Brain microvascular endothelial cell (primary cell): Measurements from ENCODE around the gene MAGED4B.
"Not testable (repeated sequence)": the region's sequence is repeated elsewhere in the genome, so short reads cannot be mapped to it uniquely, and the experiment has no call there.

Source experiments
- DNase-seq: peaks from one replicate; pipeline ENCODE4 v3.0.0-alpha.2; 2020
- H3K27ac ChIP-seq: fragments of 250-450 bp; sonication (Bioruptor Pico); 2 replicates; pipeline ENCODE4 v1.5.1; 2020; ENCODE audit warnings: mild to moderate bottlenecking, moderate library complexity
- H3K27me3 ChIP-seq: fragments of 250-450 bp; sonication (Bioruptor Pico); replicated peaks from 2 replicates; pipeline ENCODE4 v1.5.1; 2020; ENCODE audit warnings: mild to moderate bottlenecking
- H3K36me3 ChIP-seq: fragments of 250-450 bp; sonication (Bioruptor Pico); replicated peaks from 2 replicates; pipeline ENCODE4 v1.5.1; 2020; ENCODE audit warnings: mild to moderate bottlenecking
- H3K4me3 ChIP-seq: 2 replicates; pipeline ENCODE4 v1.5.1; 2011; ENCODE audit warnings: low read depth, mild to moderate bottlenecking, control low read depth, low read length, moderate library complexity
- in situ Hi-C: cut with HindIII; loops from 2 replicates; pipeline ENCODE4 v1.10.0; 2017; ENCODE audit warnings: low sequenced_read_pairs, low pct_ligation_motif_present
- TF ChIP-seq, protein P1 (sequence below): IDR thresholded peaks from 2 replicates; pipeline ENCODE4 v1.5.1; 2011; ENCODE audit warnings: low read depth, mild to moderate bottlenecking, moderate library complexity, low read length, control low read depth, inconsistent platforms; ENCODE audit errors: missing control alignments

Gene MAGED4B, protein sequence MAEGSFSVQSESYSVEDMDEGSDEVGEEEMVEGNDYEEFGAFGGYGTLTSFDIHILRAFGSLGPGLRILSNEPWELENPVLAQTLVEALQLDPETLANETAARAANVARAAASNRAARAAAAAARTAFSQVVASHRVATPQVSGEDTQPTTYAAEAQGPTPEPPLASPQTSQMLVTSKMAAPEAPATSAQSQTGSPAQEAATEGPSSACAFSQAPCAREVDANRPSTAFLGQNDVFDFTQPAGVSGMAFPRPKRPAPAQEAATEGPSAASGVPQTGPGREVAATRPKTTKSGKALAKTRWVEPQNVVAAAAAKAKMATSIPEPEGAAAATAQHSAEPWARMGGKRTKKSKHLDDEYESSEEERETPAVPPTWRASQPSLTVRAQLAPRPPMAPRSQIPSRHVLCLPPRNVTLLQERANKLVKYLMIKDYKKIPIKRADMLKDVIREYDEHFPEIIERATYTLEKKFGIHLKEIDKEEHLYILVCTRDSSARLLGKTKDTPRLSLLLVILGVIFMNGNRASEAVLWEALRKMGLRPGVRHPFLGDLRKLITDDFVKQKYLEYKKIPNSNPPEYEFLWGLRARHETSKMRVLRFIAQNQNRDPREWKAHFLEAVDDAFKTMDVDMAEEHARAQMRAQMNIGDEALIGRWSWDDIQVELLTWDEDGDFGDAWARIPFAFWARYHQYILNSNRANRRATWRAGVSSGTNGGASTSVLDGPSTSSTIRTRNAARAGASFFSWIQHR

GRCh38 chrX:52068666-52069640 is at the start of gene MAGED4B:
Gene MAGED4B, minus strand, starts transcription at chrX:52069183. Its CDS starts 1,011 bp downstream, at chrX:52068172.
- H3K27ac ChIP-seq, H3K36me3 ChIP-seq, in situ Hi-C loops, H3K27me3 ChIP-seq, DNase-seq, H3K4me3 ChIP-seq: not testable (repeated sequence)

DNA sequence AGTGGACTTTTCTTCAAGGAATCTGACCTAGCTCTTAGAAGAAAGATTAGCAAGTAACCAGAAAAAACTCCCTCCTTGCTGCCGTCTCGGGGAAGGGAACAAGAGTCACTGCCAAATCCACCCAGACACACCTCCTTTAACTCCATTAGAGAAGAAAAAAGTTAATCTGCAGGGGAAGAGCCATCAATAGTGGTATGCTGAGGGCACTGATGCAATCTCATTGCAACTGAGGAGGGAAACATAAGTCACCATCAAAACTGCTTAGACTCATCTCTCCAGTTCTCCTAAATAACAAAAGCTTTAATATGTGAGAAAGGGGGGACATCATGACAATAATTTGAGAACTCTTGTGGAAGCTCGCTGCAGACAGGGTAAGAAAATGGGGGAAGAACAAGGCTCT is 49.3 kb upstream of the MAGED4B start:
- in situ Hi-C loops = no loop called here
- H3K27ac ChIP-seq = no peak overlapping the region
- DNase-seq = no peak
- no peak overlapping the region for H3K4me3 ChIP-seq
- no peaks in the 10 kb centered on the region for H3K36me3 ChIP-seq
- H3K27me3 ChIP-seq = no peaks in the 10 kb centered on the region
- TF ChIP-seq, protein P1, sequence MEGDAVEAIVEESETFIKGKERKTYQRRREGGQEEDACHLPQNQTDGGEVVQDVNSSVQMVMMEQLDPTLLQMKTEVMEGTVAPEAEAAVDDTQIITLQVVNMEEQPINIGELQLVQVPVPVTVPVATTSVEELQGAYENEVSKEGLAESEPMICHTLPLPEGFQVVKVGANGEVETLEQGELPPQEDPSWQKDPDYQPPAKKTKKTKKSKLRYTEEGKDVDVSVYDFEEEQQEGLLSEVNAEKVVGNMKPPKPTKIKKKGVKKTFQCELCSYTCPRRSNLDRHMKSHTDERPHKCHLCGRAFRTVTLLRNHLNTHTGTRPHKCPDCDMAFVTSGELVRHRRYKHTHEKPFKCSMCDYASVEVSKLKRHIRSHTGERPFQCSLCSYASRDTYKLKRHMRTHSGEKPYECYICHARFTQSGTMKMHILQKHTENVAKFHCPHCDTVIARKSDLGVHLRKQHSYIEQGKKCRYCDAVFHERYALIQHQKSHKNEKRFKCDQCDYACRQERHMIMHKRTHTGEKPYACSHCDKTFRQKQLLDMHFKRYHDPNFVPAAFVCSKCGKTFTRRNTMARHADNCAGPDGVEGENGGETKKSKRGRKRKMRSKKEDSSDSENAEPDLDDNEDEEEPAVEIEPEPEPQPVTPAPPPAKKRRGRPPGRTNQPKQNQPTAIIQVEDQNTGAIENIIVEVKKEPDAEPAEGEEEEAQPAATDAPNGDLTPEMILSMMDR = no peak

GRCh38 chrX:52082578-52082977 is 13.6 kb upstream of the MAGED4B start:
- DNase-seq = peak; percentile 1
- in situ Hi-C loops = no loop called here
- no peak overlapping the region for H3K27ac ChIP-seq
- no peak overlapping the region for H3K4me3 ChIP-seq
- no peaks in the 10 kb centered on the region for H3K27me3 ChIP-seq
- TF ChIP-seq, protein P1 = no peak
- H3K36me3 ChIP-seq = no peaks in the 10 kb centered on the region

DNA sequence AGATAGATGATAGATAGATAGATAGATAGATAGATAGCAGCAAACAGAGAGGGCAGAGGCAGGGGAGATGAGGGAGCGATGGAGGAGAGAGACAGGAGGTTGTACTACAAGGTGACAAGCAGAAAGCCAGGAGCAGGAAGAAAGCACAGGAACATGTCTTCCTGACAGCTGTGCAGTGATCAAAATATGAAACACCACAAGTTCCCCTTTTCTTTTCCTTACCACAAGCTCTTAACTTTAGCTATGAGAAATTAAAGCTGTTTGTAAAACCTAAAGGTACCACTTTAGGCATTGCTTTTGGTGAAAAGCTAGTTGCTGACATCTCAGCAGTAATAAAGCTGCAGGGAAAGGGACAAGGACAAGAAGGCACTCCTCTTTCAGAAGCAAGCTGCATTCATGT is 9.1 kb upstream of the MAGED4B start:
- no peak for DNase-seq
- H3K27ac ChIP-seq = no peak overlapping the region
- TF ChIP-seq, protein P1 = no peak
- in situ Hi-C loops = no loop called here
- H3K27me3 ChIP-seq = no peaks in the 10 kb centered on the region
- H3K4me3 ChIP-seq = no peak overlapping the region
- no peaks in the 10 kb centered on the region for H3K36me3 ChIP-seq

DNA sequence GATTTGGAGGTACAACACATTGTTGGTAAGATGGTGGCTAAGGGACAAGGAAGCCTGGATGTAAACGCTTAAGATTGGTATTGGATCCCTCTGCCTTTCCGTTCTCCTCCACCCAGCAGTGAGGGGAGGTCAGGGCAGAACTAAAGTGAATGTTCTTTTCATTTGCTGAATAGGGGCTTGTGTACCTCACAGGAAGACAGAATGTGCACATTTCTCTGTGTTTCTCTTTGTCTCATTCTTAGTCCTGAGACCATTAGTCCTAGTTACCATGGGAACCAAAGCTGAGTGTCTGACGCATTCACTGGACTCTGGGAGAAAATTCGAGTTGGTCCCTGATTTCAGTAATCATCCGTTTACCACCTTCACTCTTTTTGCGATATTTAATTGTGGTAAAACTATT is 26.7 kb downstream of the MAGED4B start:
- DNase-seq, H3K27me3 ChIP-seq, H3K27ac ChIP-seq, H3K4me3 ChIP-seq, H3K36me3 ChIP-seq, in situ Hi-C loops: not testable (repeated sequence)

- H3K4me3 ChIP-seq = no peak overlapping the region
- in situ Hi-C loops = no loop called here
- H3K27ac ChIP-seq = no peak overlapping the region
- DNase-seq = no peak
- TF ChIP-seq, protein P1 = no peak
- no peaks in the 10 kb centered on the region for H3K27me3 ChIP-seq
- H3K36me3 ChIP-seq = no peaks in the 10 kb centered on the region
Measured at GRCh38 chrX:52034211-52034610, 34.8 kb downstream of the MAGED4B start.
